Stimulated activated CD4-positive, alpha-beta T cell treated with anti-CD3 and anti-CD28 coated beads, Interleukin-12 subunit alpha, Interleukin-12 subunit beta, amount 100 ng/mL, for 24 hours (primary cell): ENCODE results near the gene SNAP29.
"Not testable (repeated sequence)": the region's sequence is repeated elsewhere in the genome, so short reads cannot be mapped to it uniquely, and the experiment has no call there.

Experiments used
- DNase-seq, 2 experiments: peaks; one replicate each; pipeline ENCODE4 v3.0.0-alpha.2; 2020; ENCODE audit warnings: low read depth in 2 of 2

Gene SNAP29

DNA sequence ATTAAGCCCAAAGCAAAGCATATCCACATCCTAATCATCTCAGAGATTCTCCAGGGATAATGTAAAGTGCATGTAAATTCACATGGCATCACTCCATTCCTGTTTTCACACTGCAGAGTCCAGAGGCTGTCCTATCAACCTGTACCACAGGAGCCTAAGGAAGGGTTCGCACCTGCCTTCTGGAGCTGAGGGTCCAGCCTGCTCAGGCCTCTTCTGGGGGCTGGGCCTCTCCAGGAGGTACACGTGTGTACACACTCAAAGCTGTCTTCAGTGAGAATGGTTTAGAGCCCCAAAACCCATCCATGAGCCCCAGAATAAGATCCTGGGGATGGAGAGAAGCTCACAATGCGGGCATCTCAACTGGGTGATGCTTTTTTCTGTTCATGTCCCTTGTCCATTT, 24.1 kb upstream of the SNAP29 start:
- DNase-seq = no peak

DNA sequence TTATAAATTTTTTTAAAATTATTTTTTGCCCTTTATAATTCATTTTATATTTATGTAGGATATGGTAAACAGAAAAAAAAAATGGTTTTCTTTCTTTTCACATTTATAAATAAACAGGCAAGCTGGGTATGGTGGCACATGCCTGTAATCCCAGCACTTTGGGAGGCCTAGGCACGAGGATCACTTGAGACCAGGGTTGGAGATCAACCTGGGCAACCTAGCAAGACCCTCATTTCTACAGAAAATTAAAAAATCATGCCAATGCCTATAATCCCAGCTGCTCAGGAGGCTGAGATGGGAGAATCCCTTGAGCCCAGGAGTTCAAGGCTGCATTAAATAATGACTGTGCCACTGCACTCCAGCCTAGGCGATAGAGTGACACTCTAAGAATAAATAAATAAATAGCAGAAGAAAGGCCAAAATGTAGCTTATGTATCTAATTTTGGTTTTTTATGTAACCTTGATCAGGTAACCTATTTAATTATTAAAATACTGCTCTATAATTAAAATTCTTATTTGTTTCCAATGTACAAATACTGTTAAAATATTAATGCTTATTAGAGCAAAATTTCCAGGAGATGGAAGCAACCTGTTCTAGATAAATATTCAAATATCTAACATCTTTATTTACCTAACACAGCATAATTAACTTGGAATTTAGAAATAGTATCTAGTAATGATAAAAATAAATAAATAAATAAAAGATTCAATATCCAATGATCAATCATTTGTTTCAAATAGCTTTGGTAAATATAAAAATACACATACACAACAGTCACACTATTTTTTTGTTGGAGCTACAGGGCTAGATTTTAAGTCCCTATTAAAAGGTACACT, 21.6 kb upstream of the SNAP29 start:
- DNase-seq = no peak

DNA sequence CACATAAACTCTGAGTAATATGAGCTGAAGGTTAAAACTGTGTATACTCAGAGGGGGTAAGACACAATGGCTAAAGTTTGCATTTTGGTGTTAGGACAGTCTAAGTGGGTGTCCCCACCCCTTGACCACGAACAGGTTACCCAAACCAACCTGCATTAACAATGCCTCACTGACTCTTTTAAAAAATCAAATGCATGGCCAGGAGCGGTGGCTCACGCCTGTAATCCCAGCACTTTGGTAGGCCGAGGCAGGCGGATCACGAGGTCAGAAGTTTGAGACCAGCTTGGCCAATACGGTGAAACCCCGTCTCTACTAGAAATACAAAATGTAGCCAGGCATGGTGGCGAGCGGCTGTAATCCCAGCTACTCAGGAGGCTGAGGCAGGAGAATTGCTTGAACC, 19.5 kb upstream of the SNAP29 start:
- DNase-seq = not testable (repeated sequence)

DNA sequence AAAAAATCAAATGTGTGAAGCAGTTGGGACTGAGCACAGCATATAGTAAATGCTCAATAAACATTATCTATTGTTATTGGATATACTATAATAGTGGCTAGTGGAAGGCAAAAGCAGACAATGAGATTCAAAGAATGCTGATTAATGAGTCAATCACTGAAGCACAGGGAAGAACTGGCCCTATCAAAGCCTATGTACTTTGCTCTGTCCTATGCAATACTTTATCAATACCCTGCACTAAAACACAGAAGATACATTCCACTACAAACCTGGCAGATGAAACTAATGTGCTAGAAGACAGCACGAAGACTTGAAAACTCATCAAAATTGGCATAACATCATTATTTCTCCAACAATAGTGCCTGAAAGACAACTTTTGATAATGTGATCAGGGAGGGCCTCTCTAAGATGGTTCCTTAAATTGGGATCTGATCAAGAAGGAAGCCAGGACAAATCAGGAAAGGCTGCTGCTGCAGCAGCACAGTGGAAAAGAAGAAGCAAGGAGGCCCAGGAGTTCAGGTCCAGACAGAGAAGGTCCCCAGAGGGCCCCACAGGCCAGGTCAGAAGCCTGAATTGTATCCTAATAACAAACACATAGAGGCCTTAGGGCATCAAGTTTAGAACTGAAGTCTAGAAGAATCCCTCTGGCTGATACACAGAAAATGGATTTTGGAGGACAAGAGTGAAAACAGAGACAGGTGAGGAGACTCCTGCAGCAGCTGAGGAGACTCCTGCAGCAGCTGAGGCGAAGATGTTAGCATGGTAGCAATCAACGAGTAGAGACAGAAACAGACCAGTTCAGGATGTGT, 18.8 kb upstream of the SNAP29 start:
- DNase-seq = no peak

DNA sequence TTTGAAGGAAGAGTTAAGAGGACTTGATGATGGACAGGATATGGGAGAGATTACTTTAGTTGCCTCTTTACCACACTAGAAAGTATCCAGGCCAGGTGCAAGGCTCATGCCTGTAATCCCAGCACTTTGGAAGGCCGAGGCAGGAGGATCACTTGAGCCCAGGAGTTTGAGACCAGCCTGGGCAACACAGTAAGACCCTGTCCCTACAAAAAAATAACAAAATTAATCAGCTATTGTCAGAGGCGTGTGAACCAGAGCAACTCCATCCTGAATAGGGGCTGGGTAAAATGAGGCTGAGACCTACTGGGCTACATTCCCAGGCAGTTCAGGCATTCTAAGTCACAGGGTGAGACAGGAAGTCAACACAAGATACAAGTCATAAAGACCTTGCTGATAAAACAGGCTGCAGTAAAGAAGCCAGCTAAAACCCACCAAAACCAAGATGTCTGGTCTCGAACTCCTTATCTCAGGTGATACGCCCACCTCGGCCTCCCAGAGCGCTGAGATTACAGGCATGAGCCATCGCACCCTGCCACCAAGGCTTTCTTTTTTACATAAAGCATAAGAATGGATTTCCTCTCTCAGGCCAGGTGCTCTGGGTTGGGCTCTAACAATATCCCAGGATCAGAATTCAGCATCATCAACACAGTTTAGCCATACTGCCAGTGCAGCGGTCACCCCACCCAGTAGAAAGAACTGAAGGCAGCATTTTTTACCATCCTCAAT, 18.0 kb upstream of the SNAP29 start:
- DNase-seq = no peak

- DNase-seq = no peak
These were observed 15.3 kb upstream of the SNAP29 start for GRCh38 chr22:20843501-20843900.

DNA sequence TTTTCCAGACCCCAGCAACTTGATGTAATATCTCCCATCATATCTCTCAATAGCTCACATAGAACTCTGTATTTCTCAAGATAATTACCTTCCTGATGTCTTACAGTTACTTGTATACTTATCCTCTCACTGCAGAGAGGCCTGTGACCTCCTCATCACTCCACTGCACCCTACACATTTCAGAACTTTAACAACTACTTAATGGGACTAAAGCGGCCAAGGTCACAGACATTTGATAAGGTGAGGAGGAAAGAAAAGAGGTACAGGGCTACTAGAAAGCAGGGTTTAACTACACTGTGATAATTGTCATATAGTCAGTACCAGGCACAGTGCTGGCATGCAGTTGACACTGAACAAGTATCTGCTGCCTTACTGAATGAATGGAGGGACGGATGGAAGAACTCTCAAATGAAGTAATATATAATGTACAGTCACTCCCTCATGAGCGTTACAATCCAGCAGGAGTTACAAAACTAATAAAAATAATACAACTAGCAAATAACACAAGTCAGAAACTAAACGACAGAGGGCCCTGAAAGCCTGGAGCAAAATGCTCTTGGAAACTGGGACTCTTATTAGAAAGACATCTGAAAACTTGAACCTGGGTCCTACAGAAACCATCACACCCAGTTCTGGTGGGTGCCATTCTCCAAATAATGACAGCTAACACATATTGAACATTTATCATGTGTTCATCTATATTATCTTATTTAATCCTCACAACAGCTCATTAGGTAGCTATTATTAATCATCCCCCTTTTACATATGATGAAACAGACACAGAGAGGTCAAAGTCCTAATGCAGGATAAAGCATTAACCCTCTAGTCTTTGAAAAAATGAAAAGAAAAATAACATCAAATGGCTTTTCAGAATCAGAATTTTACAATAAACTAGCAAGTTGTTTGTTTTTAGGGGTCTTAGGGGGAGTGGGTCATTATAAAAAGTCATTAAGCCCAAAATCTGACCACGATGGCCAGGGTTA, 14.5 kb upstream of the SNAP29 start:
- no peak for DNase-seq

DNA sequence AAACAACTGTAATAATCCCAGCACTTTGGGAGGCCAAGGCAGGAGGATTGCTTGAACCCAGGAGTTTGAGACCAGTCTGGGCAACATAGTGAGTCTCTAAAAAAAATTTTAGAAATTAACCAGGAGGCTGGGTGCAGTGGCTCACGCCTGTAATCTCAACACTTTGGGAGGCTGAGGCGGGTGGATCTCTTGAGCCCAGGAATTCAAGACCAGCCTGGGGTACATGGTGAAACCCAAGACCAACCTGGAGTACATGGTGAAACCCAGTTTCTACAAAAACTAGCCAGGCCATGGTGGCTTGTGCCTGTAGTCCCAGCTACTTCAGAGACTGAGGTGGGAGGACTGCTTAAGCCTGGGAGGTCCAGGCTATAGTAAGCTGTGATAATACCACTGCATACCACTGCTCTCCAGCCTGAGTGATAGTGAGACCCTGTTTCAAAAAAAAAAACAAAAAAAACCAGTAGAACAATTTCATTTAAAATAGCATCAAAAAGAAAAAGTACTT, 11.4 kb upstream of the SNAP29 start:
- DNase-seq = no peak

DNA sequence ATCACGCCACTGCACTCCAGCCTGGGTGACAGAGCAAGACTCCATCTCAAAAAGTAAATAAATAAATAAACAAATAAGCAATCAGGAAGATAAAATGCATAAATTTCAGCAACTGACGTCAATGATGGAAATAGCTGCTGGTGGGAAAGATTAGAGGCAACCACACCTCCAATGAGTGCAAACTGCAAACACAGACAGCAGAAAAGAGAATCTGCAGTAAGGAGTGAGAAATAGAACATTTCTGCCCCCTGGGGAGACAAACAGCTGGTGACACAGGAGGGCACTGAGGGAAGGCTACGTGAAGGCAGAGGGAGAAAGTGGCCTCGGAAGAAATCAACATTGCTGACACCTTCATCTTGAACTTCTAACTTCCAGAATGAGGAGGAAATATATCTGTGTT, 6.7 kb upstream of the SNAP29 start:
- DNase-seq = no peak

DNA sequence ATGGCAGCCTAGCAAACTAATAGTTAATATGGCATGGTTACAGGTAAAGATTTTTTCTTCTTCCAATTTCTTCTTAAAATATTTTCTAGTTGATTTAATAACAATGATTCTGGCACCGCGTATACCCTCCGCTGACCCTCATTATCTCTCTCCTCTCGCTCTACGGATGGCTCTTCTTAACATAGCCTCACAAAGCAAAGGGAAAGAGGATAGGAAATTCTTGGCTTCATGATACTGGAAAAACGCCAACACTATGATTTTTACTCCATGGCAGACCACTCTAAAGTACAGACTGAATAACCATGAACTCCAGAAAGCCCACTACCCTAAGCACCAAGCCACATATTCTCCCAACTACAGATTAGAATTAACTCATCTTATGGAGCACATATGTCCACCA, 6.3 kb upstream of the SNAP29 start:
- DNase-seq = no peak

- no peak for DNase-seq
These were observed 5.6 kb upstream of the SNAP29 start for GRCh38 chr22:20853236-20853660.

DNA sequence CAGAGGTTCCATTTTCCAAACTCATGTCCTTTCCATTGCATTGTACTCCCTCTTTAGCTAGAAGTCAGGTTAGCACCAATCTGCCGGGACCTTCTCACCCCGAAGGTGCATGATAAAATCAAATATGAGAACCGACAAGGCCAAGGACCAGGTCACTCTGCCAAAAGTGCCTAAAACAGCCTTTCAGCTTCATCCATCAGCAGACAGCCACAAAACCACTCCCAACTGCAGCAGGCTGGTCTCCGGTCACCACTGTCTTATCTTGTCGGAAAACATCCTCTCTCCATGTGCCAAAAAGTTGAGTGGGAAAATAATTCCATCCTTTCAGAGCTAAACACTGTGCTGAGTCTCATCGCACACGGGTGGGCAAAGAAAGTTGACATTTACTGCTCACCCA, 1.6 kb upstream of the SNAP29 start:
- DNase-seq = no peak

DNA sequence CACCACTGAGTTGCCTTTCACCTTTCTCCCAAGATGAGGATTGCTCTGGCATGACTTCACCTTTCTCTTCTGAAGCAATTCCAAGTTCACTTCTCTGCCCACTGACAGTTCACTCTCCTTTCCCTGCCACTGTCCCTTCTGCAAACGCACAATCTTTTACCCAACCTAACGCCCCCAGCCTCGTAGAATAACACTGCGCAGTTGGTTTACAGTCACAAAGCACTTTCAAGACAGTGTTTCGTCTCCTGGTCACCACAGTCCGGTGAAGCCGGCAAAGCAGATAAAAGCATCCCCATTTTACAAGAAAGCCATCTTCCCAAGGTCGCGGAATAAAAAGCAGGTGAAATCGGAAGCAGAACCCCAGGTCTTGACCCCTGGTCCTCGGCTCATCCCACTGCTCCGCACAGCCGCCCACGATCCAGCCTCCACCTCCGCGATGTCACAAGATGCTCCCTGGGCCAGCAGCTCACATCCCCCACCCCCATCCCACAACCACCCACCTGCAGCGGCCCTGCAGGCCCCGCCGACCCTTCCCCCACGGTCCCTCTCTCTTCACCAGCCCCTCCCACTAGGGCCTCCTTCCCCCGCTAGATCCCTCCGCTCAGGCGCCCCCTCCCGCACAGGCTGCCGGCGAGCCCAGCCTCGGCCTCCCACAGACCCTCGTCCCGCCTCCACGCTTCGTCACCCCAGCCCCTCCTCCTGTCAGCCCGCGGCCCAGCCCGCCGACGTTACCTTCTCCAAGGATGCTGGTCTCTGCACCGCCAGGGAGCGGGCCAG, 781 bp upstream of the SNAP29 start:
- DNase-seq = peak; percentile 71 to 79

- no peak for DNase-seq
These were observed 808 bp downstream of the SNAP29 start for GRCh38 chr22:20859615-20860014.

- DNase-seq = no peak
These were observed 3.7 kb downstream of the SNAP29 start for GRCh38 chr22:20862540-20862939.

DNA sequence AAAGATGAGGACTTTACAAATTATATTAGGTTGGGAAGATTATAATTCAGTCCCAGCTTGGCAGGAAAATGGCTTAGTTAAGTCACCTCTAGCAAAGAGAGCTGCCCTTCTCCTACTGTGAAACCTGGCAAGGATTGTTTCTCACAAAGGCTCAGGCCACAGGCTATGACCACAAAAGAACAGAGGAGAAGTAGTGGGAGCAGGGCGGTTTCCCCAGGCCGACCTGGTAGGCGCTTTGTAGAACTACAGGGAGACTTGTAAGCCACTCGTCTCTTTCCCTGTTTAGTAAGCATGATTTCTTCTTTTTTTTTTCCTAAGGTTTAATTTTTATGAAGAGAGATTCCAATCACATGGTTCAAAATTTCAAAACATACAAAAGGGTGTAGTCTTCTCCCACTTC, 4.6 kb downstream of the SNAP29 start:
- no peak for DNase-seq

DNA sequence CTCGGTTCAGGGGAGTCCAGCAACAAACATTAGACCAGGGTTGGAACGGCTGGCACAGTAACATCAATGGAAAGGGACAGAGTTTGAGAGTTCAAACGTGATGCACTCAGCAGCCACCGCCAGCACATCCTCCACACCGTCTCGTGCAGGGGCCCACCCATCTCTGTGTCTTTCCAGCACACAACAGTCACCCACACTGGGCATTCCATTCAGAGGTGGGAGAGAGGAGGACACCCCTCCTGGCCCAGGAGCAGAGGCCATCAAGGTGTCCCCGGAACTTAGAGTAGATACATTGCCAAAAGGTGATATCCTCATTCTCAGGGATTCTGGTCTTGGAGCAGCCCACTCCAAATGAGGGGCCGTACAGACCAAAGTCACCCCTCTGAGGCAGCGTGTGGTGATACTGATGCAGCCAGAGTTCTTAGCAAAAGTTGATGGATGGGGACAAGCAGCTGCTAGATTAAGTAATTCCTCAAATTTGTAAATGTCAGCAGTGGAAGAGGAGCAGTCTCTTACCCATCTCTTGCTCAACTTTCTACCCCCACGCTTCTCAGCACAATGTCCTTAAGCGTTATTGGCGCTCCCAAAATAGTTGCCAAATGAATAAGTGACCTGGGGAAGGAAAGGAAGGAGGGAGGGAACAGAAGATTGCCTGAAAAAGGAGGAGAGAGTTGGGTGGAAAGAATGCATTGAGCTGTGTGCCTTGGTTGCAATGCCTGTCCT, 5.5 kb downstream of the SNAP29 start:
- no peak for DNase-seq

DNA sequence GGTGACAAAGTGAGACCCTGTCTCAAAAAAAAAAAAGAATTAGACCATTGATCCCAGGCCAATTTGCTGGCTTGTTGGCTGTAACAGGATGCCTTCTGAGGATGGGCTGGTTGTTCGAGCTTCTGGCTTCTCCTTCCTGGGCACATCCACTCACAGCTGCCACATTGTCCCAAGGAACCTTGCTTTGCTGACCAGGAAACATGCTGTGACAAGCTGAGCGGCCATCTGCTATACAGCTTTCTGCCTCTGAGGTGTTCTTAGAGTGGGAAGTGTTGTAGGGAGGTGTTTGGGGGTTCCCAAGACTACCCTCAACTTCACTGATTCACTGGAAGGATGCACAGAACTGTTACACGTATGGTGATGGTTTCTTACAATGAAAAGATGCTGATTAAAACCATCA, 6.5 kb downstream of the SNAP29 start:
- no peak for DNase-seq

DNA sequence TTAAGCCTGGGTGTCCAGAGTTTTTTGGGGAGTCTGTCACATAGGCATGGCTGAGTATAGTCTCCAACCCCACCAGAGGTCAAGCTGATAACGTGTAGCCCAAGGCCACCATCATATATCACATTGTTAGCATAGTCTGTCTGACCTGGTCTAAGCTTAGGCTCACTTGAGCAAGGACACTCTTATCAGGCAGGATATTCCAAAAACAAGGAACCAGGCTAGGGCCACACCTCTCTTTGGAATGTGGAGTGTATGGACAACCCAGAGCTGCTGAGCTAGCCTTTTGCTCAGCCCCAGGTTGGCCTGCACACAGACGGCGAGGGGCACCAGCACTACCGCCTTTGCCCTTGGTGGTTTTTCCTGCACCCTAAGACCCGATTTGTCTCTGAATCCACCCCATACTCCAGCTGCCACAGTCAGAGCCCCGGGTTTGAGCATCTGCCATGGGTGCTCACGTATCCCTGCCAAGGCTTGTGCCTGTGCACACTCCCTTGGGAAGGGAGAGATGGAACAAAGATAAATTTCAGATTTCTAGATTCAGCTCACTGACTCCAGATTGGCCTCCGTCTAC, 7.2 kb downstream of the SNAP29 start:
- no peak for DNase-seq
